ENCODE measurements around the gene GNB5.
"Not testable (repeated sequence)": the region's sequence is repeated elsewhere in the genome, so short reads cannot be mapped to it uniquely, and the experiment has no call there.

The GNB5 gene

GRCh38 chr15:52093539-52094510, 97.4 kb downstream of the GNB5 start:
- DNase-seq (ENCODE audit: low spot score) = no peak

GRCh38 chr15:52093167-52093538, 98.0 kb downstream of the GNB5 start:
- no peak for DNase-seq (ENCODE audit: low spot score)

GRCh38 chr15:52090193-52090592, 101.0 kb downstream of the GNB5 start:
- no peak for DNase-seq (ENCODE audit: low spot score)

GRCh38 chr15:52086011-52086786, 105.0 kb downstream of the GNB5 start:
- DNase-seq (ENCODE audit: low spot score) = no peak

- no peak for DNase-seq (ENCODE audit: low spot score)
These were observed 105.9 kb downstream of the GNB5 start for GRCh38 chr15:52085299-52085698.

- DNase-seq (ENCODE audit: low spot score) = no peak
These were observed 107.6 kb downstream of the GNB5 start for GRCh38 chr15:52083603-52084002.

GRCh38 chr15:52083037-52083359, 108.2 kb downstream of the GNB5 start:
- DNase-seq (ENCODE audit: low spot score) = not testable (repeated sequence)

GRCh38 chr15:52082197-52083036, 108.8 kb downstream of the GNB5 start:
- no peak for DNase-seq (ENCODE audit: low spot score)

GRCh38 chr15:52080706-52081392, 110.3 kb downstream of the GNB5 start:
- DNase-seq (ENCODE audit: low spot score) = no peak

GRCh38 chr15:52080031-52080430, 111.2 kb downstream of the GNB5 start:
- no peak for DNase-seq (ENCODE audit: low spot score)

GRCh38 chr15:52078876-52079700, 112.1 kb downstream of the GNB5 start:
- peak; percentile 82 for DNase-seq (ENCODE audit: low spot score)

GRCh38 chr15:52078197-52078875, 112.9 kb downstream of the GNB5 start:
- no peak for DNase-seq (ENCODE audit: low spot score)

- DNase-seq (ENCODE audit: low spot score) = no peak
These were observed 114.1 kb downstream of the GNB5 start for GRCh38 chr15:52076889-52077781.

GRCh38 chr15:52071570-52071969, 119.6 kb downstream of the GNB5 start:
- DNase-seq (ENCODE audit: low spot score) = no peak

GRCh38 chr15:52069559-52069958, 121.6 kb downstream of the GNB5 start:
- DNase-seq (ENCODE audit: low spot score) = no peak

GRCh38 chr15:52068004-52068615, 123.1 kb downstream of the GNB5 start:
- DNase-seq (ENCODE audit: low spot score) = no peak

- no peak for DNase-seq (ENCODE audit: low spot score)
These were observed 123.7 kb downstream of the GNB5 start for GRCh38 chr15:52067545-52067926.

- no peak for DNase-seq (ENCODE audit: low spot score)
These were observed 124.2 kb downstream of the GNB5 start for GRCh38 chr15:52066842-52067544.

Data from CD4-positive, alpha-beta T cell treated with Interleukin-15 for 4 hours (primary cell).